Loucy (cell line): ENCODE results near the gene CNTN5.
"Not testable (repeated sequence)": the region's sequence is repeated elsewhere in the genome, so short reads cannot be mapped to it uniquely, and the experiment has no call there.

Experiments used
- H2AFZ ChIP-seq: fragments of 200-600 bp; sonication (generic); 2 replicates; pipeline ENCODE4 v1.6.0; 2016; ENCODE audit warnings: antibody characterized with exemption, mild to moderate bottlenecking, low read length, moderate library complexity
- H3F3A ChIP-seq: fragments of 200-600 bp; 2 replicates; pipeline ENCODE4 v1.6.0; 2016; ENCODE audit warnings: antibody characterized with exemption, low read depth, mild to moderate bottlenecking
- H3K27me3 ChIP-seq: fragments of 200-600 bp; sonication (generic); 2 replicates; pipeline ENCODE4 v1.6.1; 2014; ENCODE audit warnings: low read length, mild to moderate bottlenecking; ENCODE audit not compliant: insufficient read depth, poor library complexity, severe bottlenecking
- H3K36me3 ChIP-seq: fragments of 200-600 bp; sonication (generic); 2 replicates; pipeline ENCODE4 v1.6.1; 2016; ENCODE audit warnings: low read length; ENCODE audit not compliant: insufficient read depth
- H3K4me1 ChIP-seq: fragments of 200-600 bp; sonication (generic); 2 replicates; pipeline ENCODE4 v1.5.1; 2014; ENCODE audit warnings: low read length, mild to moderate bottlenecking; ENCODE audit not compliant: insufficient read depth, poor library complexity, severe bottlenecking
- H3K4me2 ChIP-seq: fragments of 200-600 bp; sonication (generic); 2 replicates; pipeline ENCODE4 v1.6.0; 2014; ENCODE audit warnings: antibody characterized with exemption, low read length, low read depth, mild to moderate bottlenecking; ENCODE audit not compliant: poor library complexity, severe bottlenecking
- H3K4me3 ChIP-seq: fragments of 200-600 bp; sonication (generic); 2 replicates; pipeline ENCODE4 v1.5.1; 2014; ENCODE audit warnings: low read length, mild to moderate bottlenecking, mixed read lengths; ENCODE audit not compliant: poor library complexity, severe bottlenecking
- H3K79me2 ChIP-seq: fragments of 200-600 bp; sonication (generic); 2 replicates; pipeline ENCODE4 v1.6.1; 2014; ENCODE audit warnings: low read length; ENCODE audit not compliant: insufficient read depth
- H3K9ac ChIP-seq: fragments of 200-600 bp; sonication (generic); 2 replicates; pipeline ENCODE4 v1.6.0; 2014; ENCODE audit warnings: mild to moderate bottlenecking, low read depth, low read length, moderate library complexity; ENCODE audit not compliant: poor library complexity, severe bottlenecking
- H3K9me2 ChIP-seq: fragments of 200-600 bp; sonication (generic); replicated peaks from 2 replicates; pipeline ENCODE4 v1.6.1; 2016; ENCODE audit warnings: low read depth, low read length, mixed read lengths
- H3K9me3 ChIP-seq: fragments of 200-600 bp; sonication (generic); 2 replicates; pipeline ENCODE4 v1.6.1; 2014; ENCODE audit warnings: mild to moderate bottlenecking, antibody characterized with exemption, low read length, low read depth; ENCODE audit not compliant: insufficient read depth
- H4K20me1 ChIP-seq: fragments of 200-600 bp; sonication (generic); 2 replicates; pipeline ENCODE4 v1.6.0; 2014; ENCODE audit warnings: antibody characterized with exemption, low read length, mild to moderate bottlenecking; ENCODE audit not compliant: insufficient read depth, poor library complexity, severe bottlenecking
- EZH2phosphoT487 ChIP-seq: fragments of 200-600 bp; IDR thresholded peaks from 2 replicates; pipeline ENCODE4 v1.6.1; 2018; ENCODE audit warnings: antibody characterized with exemption, mild to moderate bottlenecking, moderate library complexity, borderline replicate concordance
- TF ChIP-seq, protein P1 (sequence below): fragments of 200-600 bp; sonication (generic); conservative IDR thresholded peaks from 2 replicates; pipeline ENCODE4 v1.5.1; 2014; ENCODE audit warnings: mild to moderate bottlenecking, antibody characterized with exemption, low read length

Gene CNTN5

DNA sequence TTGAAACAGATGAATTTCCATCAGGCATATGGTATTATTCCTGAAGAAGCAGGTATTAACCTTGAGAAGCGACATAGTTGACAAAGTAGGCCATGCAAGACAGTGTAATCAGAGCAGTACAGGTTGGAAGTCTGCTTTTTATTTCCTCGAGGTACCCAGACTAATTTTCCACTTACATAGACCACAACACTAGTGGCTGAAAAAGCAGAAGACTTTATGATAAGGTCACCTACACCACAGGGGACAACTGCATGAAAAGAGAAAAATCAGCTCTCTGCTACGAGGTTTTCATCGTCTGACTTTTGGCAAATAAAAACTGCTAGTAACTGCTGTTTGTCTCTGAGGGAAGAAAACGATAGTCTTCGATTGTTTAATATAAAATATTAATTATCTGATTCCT, 77.5 kb downstream of the CNTN5 start:
- no peaks in the 10 kb centered on the region for H3K79me2 ChIP-seq
- no peaks in the 10 kb centered on the region for H3K4me1 ChIP-seq
- no peaks in the 10 kb centered on the region for H3K36me3 ChIP-seq
- H3K4me3 ChIP-seq, result no peak overlapping the region
- H3K27me3 ChIP-seq, result no peaks in the 10 kb centered on the region
- H3K9me2 ChIP-seq, result no peaks in the 10 kb centered on the region
- H3K9me3 ChIP-seq, result no peaks in the 10 kb centered on the region
- no peak overlapping the region for H3K9ac ChIP-seq
- no peak overlapping the region for H2AFZ ChIP-seq
- no peaks in the 10 kb centered on the region for H4K20me1 ChIP-seq
- no peak for TF ChIP-seq EZH2phosphoT487
- TF ChIP-seq, protein P1, sequence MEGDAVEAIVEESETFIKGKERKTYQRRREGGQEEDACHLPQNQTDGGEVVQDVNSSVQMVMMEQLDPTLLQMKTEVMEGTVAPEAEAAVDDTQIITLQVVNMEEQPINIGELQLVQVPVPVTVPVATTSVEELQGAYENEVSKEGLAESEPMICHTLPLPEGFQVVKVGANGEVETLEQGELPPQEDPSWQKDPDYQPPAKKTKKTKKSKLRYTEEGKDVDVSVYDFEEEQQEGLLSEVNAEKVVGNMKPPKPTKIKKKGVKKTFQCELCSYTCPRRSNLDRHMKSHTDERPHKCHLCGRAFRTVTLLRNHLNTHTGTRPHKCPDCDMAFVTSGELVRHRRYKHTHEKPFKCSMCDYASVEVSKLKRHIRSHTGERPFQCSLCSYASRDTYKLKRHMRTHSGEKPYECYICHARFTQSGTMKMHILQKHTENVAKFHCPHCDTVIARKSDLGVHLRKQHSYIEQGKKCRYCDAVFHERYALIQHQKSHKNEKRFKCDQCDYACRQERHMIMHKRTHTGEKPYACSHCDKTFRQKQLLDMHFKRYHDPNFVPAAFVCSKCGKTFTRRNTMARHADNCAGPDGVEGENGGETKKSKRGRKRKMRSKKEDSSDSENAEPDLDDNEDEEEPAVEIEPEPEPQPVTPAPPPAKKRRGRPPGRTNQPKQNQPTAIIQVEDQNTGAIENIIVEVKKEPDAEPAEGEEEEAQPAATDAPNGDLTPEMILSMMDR, result no peak
- H3F3A ChIP-seq, result no peaks in the 10 kb centered on the region
- no peak overlapping the region for H3K4me2 ChIP-seq

DNA sequence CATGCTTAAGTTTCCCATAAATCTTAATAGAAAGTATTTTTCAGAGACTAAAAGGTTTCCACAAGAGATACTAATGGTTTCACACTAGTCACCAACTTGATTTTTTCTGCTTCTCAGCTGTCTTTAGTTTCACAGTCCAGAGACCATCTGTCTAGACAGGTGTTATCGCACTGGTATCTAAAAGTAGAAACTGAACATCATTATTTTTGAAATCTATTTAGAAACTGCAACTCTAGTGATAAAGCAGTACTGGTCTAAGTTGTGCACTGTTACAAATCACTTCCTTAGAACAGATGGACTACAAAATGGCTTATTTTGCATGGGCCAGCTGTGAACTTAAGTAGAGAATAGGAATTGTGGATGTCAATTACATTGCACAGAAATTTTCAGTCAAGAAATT, 78.0 kb downstream of the CNTN5 start:
- Histone ChIP-seq H3K4me1 (no peaks in the 10 kb centered on the region), H2AFZ (no peak overlapping the region), H3K9me3 (no peaks in the 10 kb centered on the region), H3K4me3 (no peak overlapping the region), H3K27me3 (no peaks in the 10 kb centered on the region), H3F3A (no peaks in the 10 kb centered on the region), H3K4me2 (no peak overlapping the region), H4K20me1 (no peaks in the 10 kb centered on the region), H3K36me3 (no peaks in the 10 kb centered on the region), H3K79me2 (no peaks in the 10 kb centered on the region), H3K9me2 (no peaks in the 10 kb centered on the region), H3K9ac (no peak overlapping the region)
- TF ChIP-seq, protein P1, result no peak
- no peak for TF ChIP-seq EZH2phosphoT487

DNA sequence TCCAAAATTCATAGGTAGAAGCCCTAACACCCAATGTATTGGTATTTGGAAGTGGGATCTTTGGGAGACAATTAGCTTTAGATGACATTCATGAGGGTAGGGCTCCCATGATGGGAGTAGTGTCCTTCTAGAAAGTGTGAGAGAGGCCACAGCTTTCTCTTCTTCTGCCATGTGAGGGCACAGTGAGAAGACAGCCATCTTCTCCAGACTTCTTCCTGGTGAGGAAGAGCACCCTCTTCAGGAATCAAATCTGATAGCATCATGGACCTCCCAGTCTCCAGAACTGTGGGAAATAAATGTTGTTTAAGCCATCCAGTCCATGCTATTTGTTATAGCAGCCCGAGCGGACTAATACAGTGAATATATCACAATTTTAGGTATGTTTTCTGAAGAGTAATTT, 96.9 kb downstream of the CNTN5 start:
- H3K4me1 ChIP-seq, result no peaks in the 10 kb centered on the region

DNA sequence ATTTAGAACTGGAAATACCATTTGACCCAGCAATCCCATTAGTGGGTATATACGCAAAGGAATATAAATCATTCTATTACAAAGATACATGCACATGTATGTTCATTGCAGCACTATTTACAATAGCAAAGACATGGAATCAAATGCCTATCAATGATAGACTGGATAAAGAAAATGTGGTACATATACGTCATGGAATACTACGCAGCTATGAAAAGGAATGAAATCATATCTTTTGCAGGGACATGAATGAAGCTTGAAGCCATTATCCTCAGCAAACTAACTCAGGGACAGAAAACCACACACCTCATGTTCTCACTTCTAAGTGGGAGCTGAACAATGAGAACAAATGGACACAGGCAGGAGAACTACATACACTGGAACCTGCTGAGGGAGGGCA, 113.1 kb downstream of the CNTN5 start:
- not testable (repeated sequence) for H3K4me3 ChIP-seq, H3K79me2 ChIP-seq, H4K20me1 ChIP-seq, H3F3A ChIP-seq, H3K4me2 ChIP-seq, H3K9me2 ChIP-seq, H3K9me3 ChIP-seq, H3K27me3 ChIP-seq, H3K36me3 ChIP-seq, H3K9ac ChIP-seq, H2AFZ ChIP-seq, H3K4me1 ChIP-seq

More for the DNA sequence above, 96.9 kb downstream of the CNTN5 start:
- Histone ChIP-seq H3F3A (no peaks in the 10 kb centered on the region), H3K9me3 (no peaks in the 10 kb centered on the region), H3K27me3 (no peaks in the 10 kb centered on the region), H2AFZ (no peak overlapping the region), H4K20me1 (no peaks in the 10 kb centered on the region), H3K4me2 (no peak overlapping the region), H3K79me2 (no peaks in the 10 kb centered on the region), H3K36me3 (no peaks in the 10 kb centered on the region), H3K9me2 (no peaks in the 10 kb centered on the region), H3K9ac (no peak overlapping the region), H3K4me3 (no peak overlapping the region)
- TF ChIP-seq, protein P1, result no peak
- no peak for TF ChIP-seq EZH2phosphoT487
